Stimulated activated CD4-positive, alpha-beta T cell treated with anti-CD3 and anti-CD28 coated beads, Interleukin-2, amount 100 ng/mL, for 48 hours (primary cell): ENCODE data around the gene QRFP.

Experiments
- DNase-seq, 2 donors: peaks; one replicate each; pipeline ENCODE4 v3.0.0-alpha.2; 2020

The QRFP gene

GRCh38 chr9:130847306-130848217 is 49.0 kb downstream of the QRFP start:
- DNase-seq = no peak

GRCh38 chr9:130846487-130847305 is 49.9 kb downstream of the QRFP start:
- no peak for DNase-seq

- no peak for DNase-seq
Observed at GRCh38 chr9:130845901-130846481, 50.6 kb downstream of the QRFP start.

- no peak for DNase-seq
Observed at GRCh38 chr9:130845254-130845653, 51.4 kb downstream of the QRFP start.

- DNase-seq = no peak
Observed at GRCh38 chr9:130844044-130844451, 52.6 kb downstream of the QRFP start.

GRCh38 chr9:130843049-130843908 is 53.3 kb downstream of the QRFP start:
- DNase-seq = no peak
